TTC549 (cell line): ENCODE results near the gene PLD5.
"Not testable (repeated sequence)": the region's sequence is repeated elsewhere in the genome, so short reads cannot be mapped to it uniquely, and the experiment has no call there.

Experiments
- FAIRE-seq: peaks from 2 replicates; lab custom pipeline; 2012; peaks lifted over from hg19 to GRCh38; lab: Jason Lieb, UNC

PLD5 gene

GRCh38 chr1:242477944-242478343 is 46.6 kb downstream of the PLD5 start:
- no peak for FAIRE-seq

GRCh38 chr1:242470774-242471173 is 53.7 kb downstream of the PLD5 start:
- no peak for FAIRE-seq

- FAIRE-seq = no peak
These were observed 55.7 kb downstream of the PLD5 start for GRCh38 chr1:242468784-242469183.

GRCh38 chr1:242467556-242468145 is 56.8 kb downstream of the PLD5 start:
- peak; percentile 81 for FAIRE-seq

GRCh38 chr1:242462867-242463266 is 61.6 kb downstream of the PLD5 start:
- no peak for FAIRE-seq

- not testable (repeated sequence) for FAIRE-seq
These were observed 64.8 kb downstream of the PLD5 start for GRCh38 chr1:242459740-242460139.

GRCh38 chr1:242456726-242457269 is 67.7 kb downstream of the PLD5 start:
- no peak for FAIRE-seq

GRCh38 chr1:242455052-242455361 is 69.5 kb downstream of the PLD5 start:
- FAIRE-seq = no peak

- peak; percentile 56 for FAIRE-seq
These were observed 70.0 kb downstream of the PLD5 start for GRCh38 chr1:242454262-242455051.

- FAIRE-seq = no peak
These were observed 71.9 kb downstream of the PLD5 start for GRCh38 chr1:242452573-242452972.

- FAIRE-seq = no peak
These were observed 74.8 kb downstream of the PLD5 start for GRCh38 chr1:242449661-242450060.

- no peak for FAIRE-seq
These were observed 75.4 kb downstream of the PLD5 start for GRCh38 chr1:242448910-242449645.

GRCh38 chr1:242447689-242448088 is 76.8 kb downstream of the PLD5 start:
- no peak for FAIRE-seq

GRCh38 chr1:242440757-242441156 is 83.7 kb downstream of the PLD5 start:
- FAIRE-seq = no peak

GRCh38 chr1:242435200-242435599 is 89.3 kb downstream of the PLD5 start:
- FAIRE-seq = no peak

GRCh38 chr1:242432491-242433095 is 91.9 kb downstream of the PLD5 start:
- FAIRE-seq = no peak

GRCh38 chr1:242431786-242432185 is 92.7 kb downstream of the PLD5 start:
- no peak for FAIRE-seq

- no peak for FAIRE-seq
These were observed 93.5 kb downstream of the PLD5 start for GRCh38 chr1:242430956-242431355.

GRCh38 chr1:242428399-242429190 is 95.9 kb downstream of the PLD5 start:
- no peak for FAIRE-seq

GRCh38 chr1:242427519-242427918 is 97.0 kb downstream of the PLD5 start:
- no peak for FAIRE-seq

- FAIRE-seq = no peak
These were observed 98.1 kb downstream of the PLD5 start for GRCh38 chr1:242426271-242426905.
